Measurements from ENCODE around the gene NBAS.

DNA sequence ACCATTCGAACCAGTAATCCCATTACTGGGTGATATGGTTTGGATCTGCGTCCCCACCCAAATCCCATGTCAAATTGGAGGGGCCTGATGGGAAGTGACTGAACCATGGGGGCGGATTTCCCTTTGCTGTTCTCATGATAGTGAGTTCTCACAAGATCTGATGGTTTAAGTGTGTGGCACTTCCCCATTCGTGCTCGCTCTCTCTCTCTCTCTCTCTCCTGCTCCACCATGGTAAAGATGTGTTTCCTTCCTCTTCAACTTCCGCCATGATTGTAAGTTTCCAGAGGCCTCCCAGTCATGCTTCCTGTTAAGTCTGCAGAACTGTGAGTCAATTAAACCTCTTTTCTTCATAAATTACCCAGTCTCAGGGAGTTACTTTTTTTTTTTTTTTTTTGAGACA is 62.6 kb downstream of the NBAS start:
- TF ChIP-seq, protein P1, sequence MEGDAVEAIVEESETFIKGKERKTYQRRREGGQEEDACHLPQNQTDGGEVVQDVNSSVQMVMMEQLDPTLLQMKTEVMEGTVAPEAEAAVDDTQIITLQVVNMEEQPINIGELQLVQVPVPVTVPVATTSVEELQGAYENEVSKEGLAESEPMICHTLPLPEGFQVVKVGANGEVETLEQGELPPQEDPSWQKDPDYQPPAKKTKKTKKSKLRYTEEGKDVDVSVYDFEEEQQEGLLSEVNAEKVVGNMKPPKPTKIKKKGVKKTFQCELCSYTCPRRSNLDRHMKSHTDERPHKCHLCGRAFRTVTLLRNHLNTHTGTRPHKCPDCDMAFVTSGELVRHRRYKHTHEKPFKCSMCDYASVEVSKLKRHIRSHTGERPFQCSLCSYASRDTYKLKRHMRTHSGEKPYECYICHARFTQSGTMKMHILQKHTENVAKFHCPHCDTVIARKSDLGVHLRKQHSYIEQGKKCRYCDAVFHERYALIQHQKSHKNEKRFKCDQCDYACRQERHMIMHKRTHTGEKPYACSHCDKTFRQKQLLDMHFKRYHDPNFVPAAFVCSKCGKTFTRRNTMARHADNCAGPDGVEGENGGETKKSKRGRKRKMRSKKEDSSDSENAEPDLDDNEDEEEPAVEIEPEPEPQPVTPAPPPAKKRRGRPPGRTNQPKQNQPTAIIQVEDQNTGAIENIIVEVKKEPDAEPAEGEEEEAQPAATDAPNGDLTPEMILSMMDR (IDR thresholded peaks at IDR 0.05; ENCODE audit: extremely low read depth in 1 of 2, insufficient read depth in 1 of 2, low read depth in 1 of 2, low read length in 2 of 2) = no peak
- no peak for TF ChIP-seq POLR2AphosphoS5 (IDR thresholded peaks at IDR 0.05; ENCODE audit: insufficient read depth, low read depth, low read length)
- TF ChIP-seq POLR2A (IDR thresholded peaks at IDR 0.05; ENCODE audit: low read depth, low read length) = no peak
- TF ChIP-seq EZH2 (IDR thresholded peaks at IDR 0.05; ENCODE audit: borderline replicate concordance, low read depth, low read length, severe bottlenecking) = no peak
- TF ChIP-seq FOS (IDR thresholded peaks at IDR 0.05; ENCODE audit: borderline replicate concordance, insufficient read depth, low read length) = no peak
- TF ChIP-seq, protein P2, sequence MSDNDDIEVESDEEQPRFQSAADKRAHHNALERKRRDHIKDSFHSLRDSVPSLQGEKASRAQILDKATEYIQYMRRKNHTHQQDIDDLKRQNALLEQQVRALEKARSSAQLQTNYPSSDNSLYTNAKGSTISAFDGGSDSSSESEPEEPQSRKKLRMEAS (IDR thresholded peaks at IDR 0.05; ENCODE audit: insufficient read depth, insufficient read length) = no peak
- TF ChIP-seq JUN (IDR thresholded peaks at IDR 0.05; ENCODE audit: borderline replicate concordance, insufficient read depth, insufficient read length, low read depth) = no peak
- no peak for TF ChIP-seq GATA2 (IDR thresholded peaks at IDR 0.05; ENCODE audit: insufficient read depth, insufficient read length, low read depth, low read length)
- no peak for TF ChIP-seq MYC (IDR thresholded peaks at IDR 0.05; ENCODE audit: low read depth, low read length)

All from endothelial cell of umbilical vein (primary cell).